ENCODE measurements around the gene SCG2. TPM values are rescaled to one million over a fixed set of nuclear protein-coding genes. Genes with fewer than 3 reads are reported as not detected.

SCG2 gene
- total and polyA plus RNA-seq, 2 of the 4 experiments (the other 2 are of a cell fraction): 0.36 to 0.46 TPM

GRCh38 chr2:223641082-223641481 is 38.9 kb upstream of the SCG2 start:
- no CpG with 5 or more reads among the region's 5 CpGs for WGBS, 2 experiments (ENCODE audit: extremely low coverage in 2 of 2, insufficient read length in 1 of 2)

More at GRCh38 chr2:223641082-223641481, 38.9 kb upstream of the SCG2 start:
- H2AK5ac ChIP-seq (ENCODE audit: low read depth, low read length): no peak overlapping the region
- H3K23ac ChIP-seq (ENCODE audit: low read depth, low read length): no peak overlapping the region
- H3K9ac ChIP-seq (ENCODE audit: low read depth, low read length): no peak overlapping the region
- H3K9me3 ChIP-seq (ENCODE audit: control insufficient read depth, insufficient read depth, low read length): no peaks in the 10 kb centered on the region
- no peak overlapping the region for H2AK9ac ChIP-seq (replicated peaks; ENCODE audit: low read depth, low read length, poor library complexity)
- no peak overlapping the region for H3K4me2 ChIP-seq (ENCODE audit: low read depth, low read length)
- H3K4me1 ChIP-seq (ENCODE audit: control insufficient read depth, insufficient read depth, low read length): peaks cover 3% of the 10 kb centered on the region
- no peaks in the 10 kb centered on the region for H3K79me1 ChIP-seq (ENCODE audit: low read depth in 1 of 2, low read length in 2 of 2)
- dilution Hi-C loops (cut with HindIII; ENCODE audit: low sequenced_read_pairs, unreplicated experiment) (no loop called here), intact Hi-C loops (cut with micrococcal nuclease) (no loop called here), in situ Hi-C loops (cut with MboI; ENCODE audit: low sequenced_read_pairs) (no loop called here)
- DNase-seq: peak; percentile 18
- no peak overlapping the region for H4K91ac ChIP-seq (ENCODE audit: insufficient read depth, low read depth, low read length)
- H3K27me3 ChIP-seq (ENCODE audit: control insufficient read depth, insufficient read depth, low read length): no peaks in the 10 kb centered on the region
- BruUV-seq (replicated peaks): no TSS peak
- TF ChIP-seq MXI1 (IDR thresholded peaks at IDR 0.05; ENCODE audit: borderline replicate concordance, low read depth, low read length): no peak
- TF ChIP-seq, protein P1, sequence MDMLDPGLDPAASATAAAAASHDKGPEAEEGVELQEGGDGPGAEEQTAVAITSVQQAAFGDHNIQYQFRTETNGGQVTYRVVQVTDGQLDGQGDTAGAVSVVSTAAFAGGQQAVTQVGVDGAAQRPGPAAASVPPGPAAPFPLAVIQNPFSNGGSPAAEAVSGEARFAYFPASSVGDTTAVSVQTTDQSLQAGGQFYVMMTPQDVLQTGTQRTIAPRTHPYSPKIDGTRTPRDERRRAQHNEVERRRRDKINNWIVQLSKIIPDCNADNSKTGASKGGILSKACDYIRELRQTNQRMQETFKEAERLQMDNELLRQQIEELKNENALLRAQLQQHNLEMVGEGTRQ (IDR thresholded peaks at IDR 0.05; ENCODE audit: low read depth, low read length): peak; percentile 37; the same call in 1 of the 2 replicates
- ATAC-seq (ENCODE audit: low read depth): no peak
- H3K14ac ChIP-seq (replicated peaks; ENCODE audit: low read depth, low read length): no peak overlapping the region
- no peak overlapping the region for H3K27ac ChIP-seq (ENCODE audit: insufficient read depth, low read length)
- no peak overlapping the region for H4K8ac ChIP-seq (ENCODE audit: low read depth in 2 of 2, low read length in 2 of 2)
- H3K56ac ChIP-seq (ENCODE audit: extremely low read depth, insufficient read depth, low read length): no peak overlapping the region
- H4K20me1 ChIP-seq (ENCODE audit: insufficient read depth, low read length): no peaks in the 10 kb centered on the region
- no peak overlapping the region for H4K5ac ChIP-seq (ENCODE audit: low read depth, low read length)
- no peak overlapping the region for H3K18ac ChIP-seq (ENCODE audit: low read depth, low read length)
- no peak overlapping the region for H3K4me3 ChIP-seq (ENCODE audit: insufficient read depth, low read depth, low read length)
- H2BK5ac ChIP-seq (ENCODE audit: low read depth, low read length, poor library complexity, severe bottlenecking): no peak overlapping the region
- no peak overlapping the region for H2BK20ac ChIP-seq (ENCODE audit: low read depth, low read length)
- peak overlapping the region; percentile 9 for H2AFZ ChIP-seq (replicated peaks; ENCODE audit: low read length, poor library complexity)
- ChIA-PET CTCF (no interaction called here), POLR2A (ENCODE audit: unreplicated experiment) (no interaction called here)
- no peaks in the 10 kb centered on the region for H3K36me3 ChIP-seq (ENCODE audit: control insufficient read depth, insufficient read depth, low read length)
- H3K9me1 ChIP-seq (ENCODE audit: insufficient read depth, low read length): 0 out of 2 replicates have a peak, but pooled peaks cover 3% of the 10 kb centered on the region
- no peak overlapping the region for H3K4ac ChIP-seq (ENCODE audit: low read depth, low read length)
- no peak overlapping the region for H2BK120ac ChIP-seq (ENCODE audit: low read depth, low read length)
- no peak overlapping the region for H2BK15ac ChIP-seq (ENCODE audit: low read depth, low read length)

Data from IMR-90 (cell line).